HEK293 (cell line): ENCODE results near the gene TRPC4.
A peak's percentile ranks its signal among the peaks of the same experiment; 100 is the strongest.

Experiments
- CTCF ChIA-PET: fragments of 350-600 bp; formaldehyde crosslinking; extraction: SDS; loops from one replicate; lab custom pipeline; 2021; ENCODE audit warnings: antibody characterized with exemption; lab: Yijun Ruan, JAX
- POLR2A ChIA-PET: fragments of 300-600 bp; formaldehyde crosslinking; extraction: SDS; loops from one replicate; lab custom pipeline; 2020; ENCODE audit warnings: antibody characterized with exemption, inconsistent platforms; lab: Yijun Ruan, JAX
- H3K27ac ChIP-seq: fragments of 200-500 bp; sonication (Bioruptor generic); 2 replicates; pipeline ENCODE4 v1.5.1; 2014; ENCODE audit warnings: low read depth, low read length, control low read depth, inconsistent platforms; ENCODE audit errors: extremely low read depth
- H3K36me3 ChIP-seq, 2 experiments: fragments of 200-500 bp in 1 of 2; sonication (Bioruptor generic) in 1 of 2; 1 replicate in 1 of 2; 2 replicates in 1 of 2; pipeline ENCODE4 v1.5.1; 2014 to 2017; ENCODE audit warnings: inconsistent platforms in 2 of 2, low read length in 2 of 2; ENCODE audit not compliant: control insufficient read depth in 2 of 2, insufficient read depth in 1 of 2
- H3K4me1 ChIP-seq: fragments of 200-500 bp; sonication (Bioruptor generic); 2 replicates; pipeline ENCODE4 v1.5.1; 2014; ENCODE audit warnings: mild to moderate bottlenecking, low read length, inconsistent platforms; ENCODE audit not compliant: control insufficient read depth, insufficient read depth
- H3K4me3 ChIP-seq: 2 replicates; pipeline ENCODE4 v1.5.1; 2011; ENCODE audit warnings: low read depth, mild to moderate bottlenecking, control low read depth, low read length, moderate library complexity
- H3K9me3 ChIP-seq: fragments of 200-500 bp; sonication (Bioruptor generic); 2 replicates; pipeline ENCODE4 v1.5.1; 2014; ENCODE audit warnings: low read depth, low read length, inconsistent platforms; ENCODE audit not compliant: control insufficient read depth, insufficient read depth
- GFI1B ChIP-seq: fragments of 450-650 bp; formaldehyde crosslinking; IDR thresholded peaks from 2 replicates; pipeline ENCODE4 v1.5.1; 2016; ENCODE audit warnings: missing biosample characterization, missing genetic modification characterization
- YY1 ChIP-seq: fragments of 450-650 bp; formaldehyde crosslinking; IDR thresholded peaks from 2 replicates; pipeline ENCODE4 v1.5.1; 2018; ENCODE audit warnings: missing biosample characterization, missing genetic modification characterization
- ZBTB10 ChIP-seq: fragments of 450-650 bp; formaldehyde crosslinking; IDR thresholded peaks from 2 replicates; pipeline ENCODE4 v1.5.1; 2016; ENCODE audit warnings: missing biosample characterization, missing genetic modification characterization
- ZFHX2 ChIP-seq: fragments of 450-650 bp; formaldehyde crosslinking; conservative IDR thresholded peaks from 2 replicates; pipeline ENCODE4 v1.5.1; 2016; ENCODE audit warnings: missing biosample characterization, missing genetic modification characterization
- ZNF24 ChIP-seq: fragments of 450-650 bp; formaldehyde crosslinking; IDR thresholded peaks from 2 replicates; pipeline ENCODE4 v1.5.1; 2016; ENCODE audit warnings: missing biosample characterization, missing genetic modification characterization
- ZNF37A ChIP-seq: fragments of 450-650 bp; IDR thresholded peaks from 2 replicates; pipeline ENCODE4 v1.5.1; 2018; ENCODE audit warnings: missing biosample characterization, missing genetic modification characterization
- ZNF549 ChIP-seq: fragments of 450-650 bp; IDR thresholded peaks from 2 replicates; pipeline ENCODE4 v1.5.1; 2018; ENCODE audit warnings: missing biosample characterization, missing genetic modification characterization, mild to moderate bottlenecking, inconsistent platforms, moderate library complexity
- ZNF596 ChIP-seq: fragments of 450-650 bp; IDR thresholded peaks from 2 replicates; pipeline ENCODE4 v1.5.0; 2018; ENCODE audit warnings: missing biosample characterization, mild to moderate bottlenecking, missing genetic modification characterization, moderate library complexity
- ZNF654 ChIP-seq: fragments of 450-650 bp; formaldehyde crosslinking; IDR thresholded peaks from 2 replicates; pipeline ENCODE4 v1.5.1; 2016; ENCODE audit warnings: low read depth, missing biosample characterization, missing genetic modification characterization
- ZNF660 ChIP-seq: fragments of 450-650 bp; IDR thresholded peaks from 2 replicates; pipeline ENCODE4 v1.5.1; 2018; ENCODE audit warnings: missing biosample characterization, mild to moderate bottlenecking, missing genetic modification characterization
- ZNF707 ChIP-seq: fragments of 450-650 bp; formaldehyde crosslinking; IDR thresholded peaks from 2 replicates; pipeline ENCODE4 v1.5.1; 2016; ENCODE audit warnings: missing biosample characterization, missing genetic modification characterization
- ZNF843 ChIP-seq: fragments of 450-650 bp; formaldehyde crosslinking; IDR thresholded peaks from 2 replicates; pipeline ENCODE4 v1.5.1; 2016; ENCODE audit warnings: missing biosample characterization, missing genetic modification characterization
- TF ChIP-seq, protein P1 (sequence below): IDR thresholded peaks from 2 replicates; pipeline ENCODE4 v1.6.1; 2011; ENCODE audit warnings: mild to moderate bottlenecking, low read depth, low read length, borderline replicate concordance
- TF ChIP-seq, protein P2 (sequence below): fragments of 450-650 bp; formaldehyde crosslinking; IDR thresholded peaks from 2 replicates; pipeline ENCODE4 v1.5.1; 2016; ENCODE audit warnings: missing biosample characterization, missing genetic modification characterization

TRPC4 gene

DNA sequence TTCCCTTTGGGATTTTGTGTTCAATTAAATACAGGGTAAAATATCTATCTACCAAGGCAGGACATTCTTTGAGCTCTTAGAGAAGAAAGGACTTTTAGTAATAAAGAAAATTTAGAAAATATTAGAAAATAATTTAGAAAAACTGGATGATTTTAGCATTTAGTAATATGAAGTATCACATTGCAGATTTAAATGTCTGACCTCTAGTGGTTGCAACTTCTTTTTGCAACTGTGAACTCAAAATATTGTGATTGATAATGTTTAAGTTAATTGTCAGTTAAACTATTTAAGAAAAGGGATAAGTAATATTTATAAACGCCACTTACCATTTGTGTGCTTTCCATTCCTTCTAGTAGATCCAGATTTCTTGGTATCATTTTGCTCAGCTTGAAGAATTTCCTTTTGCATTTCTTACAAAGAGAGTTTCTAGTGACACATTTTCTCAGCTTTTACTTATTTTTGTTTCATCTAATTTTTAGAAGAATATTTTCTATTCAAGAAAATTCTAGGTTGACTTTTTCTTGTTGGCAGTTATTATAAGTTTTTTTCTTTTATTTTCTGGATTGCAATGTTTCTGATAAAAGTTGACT is 260.7 kb downstream of the TRPC4 start:
- Histone ChIP-seq H3K27ac (no peak overlapping the region), H3K4me3 (no peak overlapping the region), H3K9me3 (no peaks in the 10 kb centered on the region), H3K36me3 (no peaks in the 10 kb centered on the region), H3K4me1 (peaks cover 3% of the 10 kb centered on the region; the same call in 1 of the 2 replicates)
- TF ChIP-seq, protein P1, sequence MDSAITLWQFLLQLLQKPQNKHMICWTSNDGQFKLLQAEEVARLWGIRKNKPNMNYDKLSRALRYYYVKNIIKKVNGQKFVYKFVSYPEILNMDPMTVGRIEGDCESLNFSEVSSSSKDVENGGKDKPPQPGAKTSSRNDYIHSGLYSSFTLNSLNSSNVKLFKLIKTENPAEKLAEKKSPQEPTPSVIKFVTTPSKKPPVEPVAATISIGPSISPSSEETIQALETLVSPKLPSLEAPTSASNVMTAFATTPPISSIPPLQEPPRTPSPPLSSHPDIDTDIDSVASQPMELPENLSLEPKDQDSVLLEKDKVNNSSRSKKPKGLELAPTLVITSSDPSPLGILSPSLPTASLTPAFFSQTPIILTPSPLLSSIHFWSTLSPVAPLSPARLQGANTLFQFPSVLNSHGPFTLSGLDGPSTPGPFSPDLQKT: no peak
- TF ChIP-seq ZNF660 (peak; percentile 36; the same call in 1 of the 2 replicates), ZNF549 (no peak), ZNF843 (tag by site-specific recombination) (no peak)
- POLR2A ChIA-PET: no interaction called here
- CTCF ChIA-PET: interaction anchor here (0.6 to 1.5 kb wide), 3 partner anchors 9 to 525 kb away, joined by 3 to 5 read pairs (median 3); no protein-coding TSS in a partner anchor

DNA sequence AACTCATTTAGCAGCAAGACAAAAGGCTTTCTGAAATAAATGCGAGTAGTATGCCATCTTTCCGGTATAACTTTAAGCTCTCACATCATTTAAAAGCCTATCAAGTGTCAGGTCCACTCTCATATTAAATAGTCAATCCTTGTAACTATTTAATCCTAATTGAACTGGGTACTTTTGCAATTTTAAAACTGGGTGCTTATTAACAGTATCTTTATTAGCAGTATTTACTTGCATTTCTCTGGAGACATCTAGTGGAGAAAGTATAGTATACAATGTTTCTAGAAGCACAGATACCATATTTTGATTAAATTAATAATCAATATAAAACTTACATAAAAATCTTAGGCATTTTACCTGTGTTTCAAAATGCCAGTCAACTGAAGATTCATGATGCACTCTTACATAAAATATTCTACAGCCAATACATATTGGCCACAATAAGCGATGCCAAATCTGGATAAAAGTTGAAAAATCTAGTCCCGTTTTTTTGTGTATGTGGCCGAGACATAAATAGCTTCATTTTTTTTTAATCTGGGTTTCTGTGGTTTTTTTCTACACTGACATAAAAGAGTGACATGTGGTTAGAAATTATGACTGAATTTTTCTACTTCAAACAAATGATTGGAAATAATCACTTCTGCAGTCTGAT is 266.7 kb downstream of the TRPC4 start:
- Histone ChIP-seq H3K9me3 (no peaks in the 10 kb centered on the region), H3K4me1 (no peaks in the 10 kb centered on the region), H3K4me3 (no peak overlapping the region), H3K27ac (no peak overlapping the region), H3K36me3 (no peaks in the 10 kb centered on the region)
- TF ChIP-seq ZNF654 (peak; percentile 57), ZFHX2 (tag by site-specific recombination) (no peak)
- ChIA-PET POLR2A (no interaction called here), CTCF (interaction anchor here (0.8 to 2.1 kb wide), 11 partner anchors 14 to 528 kb away, joined by 3 to 10 read pairs (median 5); no protein-coding TSS in a partner anchor)

DNA sequence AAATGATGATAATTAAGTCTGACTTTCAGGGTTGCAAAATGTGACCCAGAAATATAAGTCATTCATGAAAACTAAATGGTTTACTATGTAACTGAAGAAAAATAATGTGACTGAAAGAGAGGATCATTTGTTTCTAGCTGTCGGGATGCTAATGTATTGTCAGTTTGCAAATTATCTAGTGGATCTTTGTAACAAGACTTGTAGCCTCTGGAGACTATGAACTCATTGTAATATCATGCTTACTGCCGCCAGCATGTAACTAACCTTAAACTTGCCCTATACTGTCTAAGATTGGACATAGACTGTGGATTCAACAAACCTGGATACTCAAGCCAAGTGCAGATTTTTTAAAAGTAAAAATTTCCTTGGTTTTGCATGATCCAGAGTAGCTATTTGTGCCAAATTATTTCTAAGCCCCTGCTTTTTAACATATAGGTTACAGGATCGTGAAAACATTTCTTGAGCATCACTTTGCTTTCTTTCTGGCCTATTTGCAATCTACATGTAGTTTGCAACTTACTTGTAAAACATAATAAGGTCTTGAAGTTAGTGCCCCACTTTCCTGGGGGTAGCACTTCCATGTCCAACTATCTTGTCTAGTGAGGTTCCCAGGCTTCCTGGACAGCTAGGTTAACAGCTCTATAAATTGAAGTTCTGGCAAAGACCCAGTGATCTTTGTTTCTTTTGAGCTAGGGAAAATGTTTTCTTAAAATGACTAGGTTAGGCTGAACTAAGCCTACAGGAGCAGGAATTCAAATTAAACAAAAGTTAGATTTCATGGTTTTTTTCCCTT is 267.7 kb downstream of the TRPC4 start:
- POLR2A ChIA-PET: no interaction called here
- Histone ChIP-seq H3K27ac (no peak overlapping the region), H3K4me1 (no peaks in the 10 kb centered on the region; the same call in 1 of the 2 replicates), H3K4me3 (no peak overlapping the region), H3K36me3 (no peaks in the 10 kb centered on the region), H3K9me3 (no peaks in the 10 kb centered on the region)
- CTCF ChIA-PET: interaction anchor here (0.6 to 2.1 kb wide), 9 partner anchors 8 to 521 kb away, joined by 3 to 9 read pairs (median 3); no protein-coding TSS in a partner anchor
- no peak for TF ChIP-seq ZBTB10 (tag by site-specific recombination)
- no peak for TF ChIP-seq ZNF596
- TF ChIP-seq YY1 (tag by site-specific recombination): no peak
- TF ChIP-seq, protein P2, sequence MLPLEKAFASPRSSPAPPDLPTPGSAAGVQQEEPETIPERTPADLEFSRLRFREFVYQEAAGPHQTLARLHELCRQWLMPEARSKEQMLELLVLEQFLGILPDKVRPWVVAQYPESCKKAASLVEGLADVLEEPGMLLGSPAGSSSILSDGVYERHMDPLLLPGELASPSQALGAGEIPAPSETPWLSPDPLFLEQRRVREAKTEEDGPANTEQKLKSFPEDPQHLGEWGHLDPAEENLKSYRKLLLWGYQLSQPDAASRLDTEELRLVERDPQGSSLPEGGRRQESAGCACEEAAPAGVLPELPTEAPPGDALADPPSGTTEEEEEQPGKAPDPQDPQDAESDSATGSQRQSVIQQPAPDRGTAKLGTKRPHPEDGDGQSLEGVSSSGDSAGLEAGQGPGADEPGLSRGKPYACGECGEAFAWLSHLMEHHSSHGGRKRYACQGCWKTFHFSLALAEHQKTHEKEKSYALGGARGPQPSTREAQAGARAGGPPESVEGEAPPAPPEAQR (tag by site-specific recombination): no peak
- TF ChIP-seq ZNF37A (tag by site-specific recombination): no peak
- no peak for TF ChIP-seq ZNF707 (tag by site-specific recombination)
- TF ChIP-seq ZNF24 (tag by site-specific recombination): no peak
- no peak for TF ChIP-seq GFI1B (tag by site-specific recombination)
